HCT116 (cell line): ENCODE measurements around the gene CELF4. TPM values are rescaled to one million over a fixed set of nuclear protein-coding genes. Genes with fewer than 3 reads are reported as not detected.

Experiments used
- ATAC-seq: fragments of 200-7000 bp; cut with Tn5 transposase; 2 replicates; pipeline ENCODE4 v1.9.1; 2020; ENCODE audit warnings: mild to moderate bottlenecking, moderate library complexity
- BruUV-seq: library from RNA; stranded (reverse); fragments of 400-500 nt; replicated peaks from 2 replicates; lab custom pipeline; 2021; lab: Mats Ljungman, UMichigan
- CTCF ChIA-PET: fragments of 300-600 bp; sonication (Branson Sonifier 250); formaldehyde crosslinking; loops from one replicate; lab custom pipeline; 2021; ENCODE audit warnings: antibody characterized with exemption; lab: Charles Lee
- POLR2A ChIA-PET: fragments of 300-600, 350-600 bp; sonication (Branson Sonifier 250); formaldehyde crosslinking; loops from one replicate; lab custom pipeline; 2021; ENCODE audit warnings: antibody characterized with exemption; lab: Charles Lee
- RAD21 ChIA-PET, 2 experiments: fragments of 300-600 bp; sonication (Branson Sonifier 250); formaldehyde crosslinking; loops; one replicate each; lab custom pipeline; 2023; ENCODE audit warnings: low total read pairs in 2 of 2; ENCODE audit not compliant: uncharacterized antibody in 2 of 2, unreplicated experiment in 2 of 2, low non-redundant PET in 1 of 2; lab: Charles Lee
- DNase-seq: peaks from one replicate; pipeline ENCODE4 v3.0.0-alpha.2; 2010; ENCODE audit warnings: low read depth, low spot score
- H2AFZ ChIP-seq: fragments of 200-600 bp; shearing (Covaris generic), sonication (generic); 2 replicates; pipeline ENCODE4 v1.6.1; 2017; ENCODE audit warnings: low read depth, mixed run types, mixed read lengths, antibody characterized with exemption, low read length; ENCODE audit not compliant: poor library complexity, severe bottlenecking
- H3K27ac ChIP-seq: 2 replicates; pipeline ENCODE4 v1.5.1; 2012; ENCODE audit warnings: low read depth, low read length
- H3K27me3 ChIP-seq: fragments of 200-600 bp; sonication (generic); 2 replicates; pipeline ENCODE4 v1.6.1; 2016; ENCODE audit warnings: mixed run types, low read length, mixed read lengths; ENCODE audit not compliant: insufficient read depth
- H3K36me3 ChIP-seq, 2 experiments: fragments of 200-500 bp in 1 of 2; fragments of 200-600 bp in 1 of 2; sonication (Bioruptor generic) in 1 of 2; sonication (generic) in 1 of 2; 2 replicates each; pipeline versions ENCODE4 v1.5.1 to v1.6.1; 2014 to 2016; ENCODE audit warnings: low read length in 2 of 2, inconsistent platforms in 1 of 2, mixed read lengths in 1 of 2, mixed run types in 1 of 2; ENCODE audit not compliant: insufficient read depth in 2 of 2, control insufficient read depth in 1 of 2
- H3K4me1 ChIP-seq, 2 experiments: fragments of 200-600 bp in 1 of 2; sonication (generic) in 1 of 2; 2 replicates each; pipeline versions ENCODE4 v1.5.1 to v1.6.1; 2012 to 2017; ENCODE audit warnings: low read length in 2 of 2, inconsistent platforms in 1 of 2, mild to moderate bottlenecking in 1 of 2, mixed read lengths in 1 of 2, mixed run types in 1 of 2, moderate library complexity in 1 of 2; ENCODE audit not compliant: insufficient read depth in 2 of 2, control insufficient read depth in 1 of 2
- H3K4me2 ChIP-seq: fragments of 200-600 bp; sonication (generic); 2 replicates; pipeline ENCODE4 v1.6.1; 2017; ENCODE audit warnings: mixed run types, low read length, mixed read lengths
- H3K4me3 ChIP-seq, 2 experiments: fragments of 200-600 bp in 1 of 2; sonication (generic) in 1 of 2; replicated peaks in 1 of 2; 2 replicates each; pipeline ENCODE4 v1.5.1; 2011 to 2016; ENCODE audit warnings: low read length in 2 of 2, control low read depth in 1 of 2, low read depth in 1 of 2, mild to moderate bottlenecking in 1 of 2, mixed read lengths in 1 of 2, mixed run types in 1 of 2
- H3K79me2 ChIP-seq: fragments of 200-600 bp; sonication (generic); 2 replicates; pipeline ENCODE4 v1.6.1; 2017; ENCODE audit warnings: mild to moderate bottlenecking, mixed run types, low read length, moderate library complexity, mixed read lengths; ENCODE audit not compliant: insufficient read depth
- H3K9ac ChIP-seq: fragments of 200-600 bp; sonication (generic); 2 replicates; pipeline ENCODE4 v1.6.1; 2016; ENCODE audit warnings: low read length, mixed read lengths
- H3K9me2 ChIP-seq: fragments of 200-600 bp; sonication (generic), shearing (Covaris generic); 2 replicates; pipeline ENCODE4 v1.6.1; 2017; ENCODE audit warnings: mixed run types, mild to moderate bottlenecking, moderate library complexity; ENCODE audit not compliant: insufficient read depth
- H3K9me3 ChIP-seq, 2 experiments: fragments of 200-500 bp in 1 of 2; fragments of 200-600 bp in 1 of 2; sonication (Bioruptor generic) in 1 of 2; sonication (generic) in 1 of 2; 2 replicates each; pipeline ENCODE4 v1.6.1; 2014 to 2017; ENCODE audit warnings: low read length in 2 of 2, mixed read lengths in 2 of 2, inconsistent platforms in 1 of 2, low read depth in 1 of 2, mild to moderate bottlenecking in 1 of 2, mixed run types in 1 of 2, moderate library complexity in 1 of 2; ENCODE audit not compliant: control insufficient read depth in 1 of 2, insufficient read depth in 1 of 2
- H4K20me1 ChIP-seq: fragments of 200-600 bp; sonication (generic), shearing (Covaris generic); 2 replicates; pipeline ENCODE4 v1.6.1; 2017; ENCODE audit warnings: mixed run types, mild to moderate bottlenecking, moderate library complexity; ENCODE audit not compliant: insufficient read depth
- CBX3 ChIP-seq: IDR thresholded peaks from 2 replicates; pipeline ENCODE4 v1.6.1; 2012; ENCODE audit warnings: low read depth
- CEBPB ChIP-seq: IDR thresholded peaks from 2 replicates; pipeline ENCODE4 v1.6.1; 2012; ENCODE audit warnings: low read depth
- EGR1 ChIP-seq: IDR thresholded peaks from 2 replicates; pipeline ENCODE4 v1.6.1; 2012; ENCODE audit warnings: low read depth
- ELF1 ChIP-seq: IDR thresholded peaks from 2 replicates; pipeline ENCODE4 v1.6.1; 2012; ENCODE audit warnings: low read depth, borderline replicate concordance
- EZH2phosphoT487 ChIP-seq: fragments of 200-600 bp; IDR thresholded peaks from 2 replicates; pipeline ENCODE4 v1.6.1; 2018; ENCODE audit warnings: antibody characterized with exemption, borderline replicate concordance
- FOSL1 ChIP-seq: IDR thresholded peaks from 2 replicates; pipeline ENCODE4 v1.6.1; 2012; ENCODE audit warnings: low read depth
- JUND ChIP-seq: IDR thresholded peaks from 2 replicates; pipeline ENCODE4 v1.6.1; 2012
- POLR2A ChIP-seq: IDR thresholded peaks from 2 replicates; pipeline ENCODE4 v1.7.0; 2011; ENCODE audit warnings: borderline replicate concordance; ENCODE audit not compliant: insufficient read depth, insufficient read length; ENCODE audit errors: extremely low read depth
- RAD21 ChIP-seq: IDR thresholded peaks from 2 replicates; pipeline ENCODE4 v1.6.1; 2012; ENCODE audit warnings: low read depth, mild to moderate bottlenecking
- SIN3A ChIP-seq: IDR thresholded peaks from 2 replicates; pipeline ENCODE4 v1.6.1; 2012; ENCODE audit warnings: low read depth
- SP1 ChIP-seq: IDR thresholded peaks from 2 replicates; pipeline ENCODE4 v1.6.1; 2012; ENCODE audit warnings: low read depth
- SRF ChIP-seq: IDR thresholded peaks from 2 replicates; pipeline ENCODE4 v1.6.1; 2012; ENCODE audit warnings: low read depth
- TCF7L2 ChIP-seq: IDR thresholded peaks from 2 replicates; pipeline ENCODE4 v1.7.0; 2011; ENCODE audit warnings: borderline replicate concordance, inconsistent platforms; ENCODE audit not compliant: insufficient read depth, insufficient read length; ENCODE audit errors: extremely low read depth
- ZNF274 ChIP-seq: fragments of 200-500 bp; sonication (Bioruptor generic); IDR thresholded peaks from 2 replicates; pipeline ENCODE4 v1.6.1; 2014; ENCODE audit warnings: mild to moderate bottlenecking, low read depth, low read length, inconsistent platforms
- intact Hi-C: fragments of 100-400 bp; cut with micrococcal nuclease; formaldehyde crosslinking; loops from 2 replicates; pipeline ENCODE4 v1.10.0; 2022
- total RNA-seq: library from RNA; stranded (reverse); gene quantifications from one replicate; pipeline ENCODE4 v1.2.1, GENCODE V29; 2021; ENCODE audit not compliant: unreplicated experiment
- TF ChIP-seq, protein P1 (sequence below): IDR thresholded peaks from 2 replicates; pipeline ENCODE4 v1.6.1; 2012; ENCODE audit warnings: low read depth
- TF ChIP-seq, protein P2 (sequence below): IDR thresholded peaks from 2 replicates; pipeline ENCODE4 v1.6.1; 2012
- TF ChIP-seq, protein P3 (sequence below): IDR thresholded peaks from 2 replicates; pipeline ENCODE4 v1.6.1; 2012

The CELF4 gene
- total RNA-seq, 1 experiment from 2014 or later = not detected

DNA sequence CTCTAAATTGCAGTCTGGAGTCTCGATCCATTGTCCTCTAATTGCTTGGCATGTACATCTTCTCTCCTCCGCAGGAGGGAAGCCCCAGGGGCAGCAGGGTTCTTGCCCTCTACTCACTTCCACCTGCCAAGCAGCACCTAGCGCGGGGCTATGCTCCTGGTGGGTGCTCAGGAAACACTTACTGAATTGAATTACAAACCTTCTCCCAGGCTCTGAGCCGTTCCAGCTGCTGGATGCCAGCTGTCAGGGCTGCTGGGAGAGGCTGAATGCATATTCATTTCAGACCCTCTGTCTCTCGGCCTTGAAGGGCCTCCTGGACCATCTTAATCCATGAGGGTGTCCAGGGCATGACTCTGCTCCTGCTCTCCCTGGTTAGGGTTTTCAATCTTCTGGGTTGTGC lies 94.0 kb downstream of the CELF4 start:
- Histone ChIP-seq H3K9ac (no peak overlapping the region), H3K9me2 (no peaks in the 10 kb centered on the region), H3K27ac (no peak overlapping the region), H2AFZ (no peak overlapping the region)
- CTCF ChIA-PET = no interaction called here
- TF ChIP-seq FOSL1 = no peak
- TF ChIP-seq, protein P1, sequence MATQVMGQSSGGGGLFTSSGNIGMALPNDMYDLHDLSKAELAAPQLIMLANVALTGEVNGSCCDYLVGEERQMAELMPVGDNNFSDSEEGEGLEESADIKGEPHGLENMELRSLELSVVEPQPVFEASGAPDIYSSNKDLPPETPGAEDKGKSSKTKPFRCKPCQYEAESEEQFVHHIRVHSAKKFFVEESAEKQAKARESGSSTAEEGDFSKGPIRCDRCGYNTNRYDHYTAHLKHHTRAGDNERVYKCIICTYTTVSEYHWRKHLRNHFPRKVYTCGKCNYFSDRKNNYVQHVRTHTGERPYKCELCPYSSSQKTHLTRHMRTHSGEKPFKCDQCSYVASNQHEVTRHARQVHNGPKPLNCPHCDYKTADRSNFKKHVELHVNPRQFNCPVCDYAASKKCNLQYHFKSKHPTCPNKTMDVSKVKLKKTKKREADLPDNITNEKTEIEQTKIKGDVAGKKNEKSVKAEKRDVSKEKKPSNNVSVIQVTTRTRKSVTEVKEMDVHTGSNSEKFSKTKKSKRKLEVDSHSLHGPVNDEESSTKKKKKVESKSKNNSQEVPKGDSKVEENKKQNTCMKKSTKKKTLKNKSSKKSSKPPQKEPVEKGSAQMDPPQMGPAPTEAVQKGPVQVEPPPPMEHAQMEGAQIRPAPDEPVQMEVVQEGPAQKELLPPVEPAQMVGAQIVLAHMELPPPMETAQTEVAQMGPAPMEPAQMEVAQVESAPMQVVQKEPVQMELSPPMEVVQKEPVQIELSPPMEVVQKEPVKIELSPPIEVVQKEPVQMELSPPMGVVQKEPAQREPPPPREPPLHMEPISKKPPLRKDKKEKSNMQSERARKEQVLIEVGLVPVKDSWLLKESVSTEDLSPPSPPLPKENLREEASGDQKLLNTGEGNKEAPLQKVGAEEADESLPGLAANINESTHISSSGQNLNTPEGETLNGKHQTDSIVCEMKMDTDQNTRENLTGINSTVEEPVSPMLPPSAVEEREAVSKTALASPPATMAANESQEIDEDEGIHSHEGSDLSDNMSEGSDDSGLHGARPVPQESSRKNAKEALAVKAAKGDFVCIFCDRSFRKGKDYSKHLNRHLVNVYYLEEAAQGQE = no peak
- TF ChIP-seq EGR1 = no peak
- TF ChIP-seq TCF7L2 = no peak
- TF ChIP-seq, protein P2, sequence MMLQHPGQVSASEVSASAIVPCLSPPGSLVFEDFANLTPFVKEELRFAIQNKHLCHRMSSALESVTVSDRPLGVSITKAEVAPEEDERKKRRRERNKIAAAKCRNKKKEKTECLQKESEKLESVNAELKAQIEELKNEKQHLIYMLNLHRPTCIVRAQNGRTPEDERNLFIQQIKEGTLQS = no peak
- TF ChIP-seq CBX3 = no peak
- TF ChIP-seq RAD21 = no peak
- no peak for TF ChIP-seq CEBPB
- no peak for TF ChIP-seq ZNF274
- no peak for TF ChIP-seq ELF1
- TF ChIP-seq SRF = no peak
- no peak for TF ChIP-seq POLR2A
- no peak for TF ChIP-seq SIN3A
- no peak for TF ChIP-seq EZH2phosphoT487
- TF ChIP-seq, protein P3, sequence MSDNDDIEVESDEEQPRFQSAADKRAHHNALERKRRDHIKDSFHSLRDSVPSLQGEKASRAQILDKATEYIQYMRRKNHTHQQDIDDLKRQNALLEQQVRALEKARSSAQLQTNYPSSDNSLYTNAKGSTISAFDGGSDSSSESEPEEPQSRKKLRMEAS = no peak
- no peak for TF ChIP-seq SP1
- no peak for TF ChIP-seq JUND
- TF ChIP-seq, all 23 proteins: peak for 0
- DNase-seq = no peak
- Histone ChIP-seq H4K20me1 (no peaks in the 10 kb centered on the region), H3K27me3 (peaks cover 51% of the 10 kb centered on the region; the same call in 1 of the 2 replicates), H3K36me3 (no peaks in the 10 kb centered on the region), H3K9me3 (no peaks in the 10 kb centered on the region), H3K4me2 (no peak overlapping the region), H3K4me1 (no peaks in the 10 kb centered on the region), H3K4me3 (no peak overlapping the region), H3K79me2 (no peaks in the 10 kb centered on the region)
- intact Hi-C loops = loop anchor here (10.0 kb wide), 1 partner anchor 147 kb away; no protein-coding TSS in a partner anchor
- ChIA-PET POLR2A (no interaction called here), RAD21 (no interaction called here)
- no TSS peak for BruUV-seq
- no peak for ATAC-seq
